GM12878 (cell line): Measurements from ENCODE around the gene KDM1B. TPM values are rescaled to one million over a fixed set of nuclear protein-coding genes. Genes with fewer than 3 reads are reported as not detected.

ENCODE experiments used
- ATAC-seq: fragments of 200-7000 bp; cut with Tn5 transposase; 3 replicates; pipeline ENCODE4 v1.9.1; 2020; ENCODE audit warnings: mild to moderate bottlenecking, moderate library complexity
- BruUV-seq: library from RNA; stranded (reverse); fragments of 400-500 nt; replicated peaks from 2 replicates; lab custom pipeline; 2021; lab: Mats Ljungman, UMichigan
- CTCF ChIA-PET: fragments of 300-600 bp; sonication (Branson Sonifier 250); formaldehyde crosslinking; extraction: SDS; loops from one replicate; lab custom pipeline; 2021; ENCODE audit warnings: inconsistent platforms; lab: Yijun Ruan, JAX
- POLR2A ChIA-PET: fragments of 350-600 bp; formaldehyde crosslinking; extraction: SDS; loops from one replicate; lab custom pipeline; 2021; ENCODE audit warnings: inconsistent platforms; lab: Charles Lee
- RAD21 ChIA-PET: fragments of 300-600 bp; sonication (Branson Sonifier 250); formaldehyde crosslinking; loops from one replicate; lab custom pipeline; 2023; ENCODE audit warnings: antibody characterized with exemption; ENCODE audit not compliant: unreplicated experiment; lab: Charles Lee
- SMC1A ChIA-PET: fragments of 300-600 bp; sonication (Branson Sonifier 250); formaldehyde crosslinking; loops from one replicate; lab custom pipeline; 2023; ENCODE audit not compliant: unreplicated experiment, uncharacterized antibody; lab: Charles Lee
- DNase-seq: peaks from one replicate; pipeline ENCODE4 v3.0.0-alpha.2; 2011; ENCODE audit warnings: low read depth, low spot score
- FAIRE-seq: peaks from 3 replicates; lab custom pipeline; 2011; peaks lifted over from hg19 to GRCh38; lab: Jason Lieb, UNC
- H2AFZ ChIP-seq: 2 replicates; pipeline ENCODE4 v1.6.0; 2011; ENCODE audit warnings: low read depth, low read length, control low read depth; ENCODE audit not compliant: control insufficient read depth
- H3K27ac ChIP-seq: 2 replicates; pipeline ENCODE4 v1.5.1; 2011; ENCODE audit warnings: control low read depth; ENCODE audit not compliant: control insufficient read depth, insufficient read depth
- H3K27me3 ChIP-seq, 2 experiments: replicated peaks in 1 of 2; 2 replicates each; pipeline versions ENCODE4 v1.6.0 to v1.6.1; 2011; ENCODE audit warnings: low read length in 1 of 2; ENCODE audit not compliant: control insufficient read depth in 2 of 2, insufficient read depth in 2 of 2
- H3K36me3 ChIP-seq, 2 experiments: 2 replicates each; pipeline ENCODE4 v1.5.1; 2011; ENCODE audit warnings: low read length in 1 of 2; ENCODE audit not compliant: control insufficient read depth in 2 of 2, insufficient read depth in 2 of 2
- H3K4me1 ChIP-seq: 2 replicates; pipeline ENCODE4 v1.6.1; 2011; ENCODE audit warnings: mild to moderate bottlenecking, low read length, moderate library complexity, mixed read lengths; ENCODE audit not compliant: control insufficient read depth, insufficient read depth
- H3K4me2 ChIP-seq: 2 replicates; pipeline ENCODE4 v1.6.0; 2011; ENCODE audit warnings: control low read depth; ENCODE audit not compliant: control insufficient read depth, insufficient read depth
- H3K4me3 ChIP-seq: fragments of 200-600 bp; sonication (generic); 2 replicates; pipeline ENCODE4 v1.5.1; 2016
- H3K79me2 ChIP-seq: 2 replicates; pipeline ENCODE4 v1.6.0; 2011; ENCODE audit warnings: low read length; ENCODE audit not compliant: control insufficient read depth, insufficient read depth
- H3K9ac ChIP-seq: 2 replicates; pipeline ENCODE4 v1.8.0; 2011; ENCODE audit warnings: low read length, control low read depth, mixed read lengths; ENCODE audit not compliant: control insufficient read depth, insufficient read depth
- H3K9me3 ChIP-seq: replicated peaks from 3 replicates; pipeline ENCODE4 v1.5.1; 2011; ENCODE audit warnings: mild to moderate bottlenecking, low read length; ENCODE audit not compliant: control insufficient read depth, insufficient read depth
- H4K20me1 ChIP-seq: 2 replicates; pipeline ENCODE4 v1.6.0; 2011; ENCODE audit not compliant: control insufficient read depth, insufficient read depth
- TARDBP ChIP-seq: IDR thresholded peaks from 2 replicates; pipeline ENCODE4 v1.6.1; 2016; ENCODE audit warnings: borderline replicate concordance
- WGBS: methylation state at CpG from one replicate; pipeline ENCODE4 v1.1.6; 2016; ENCODE audit warnings: low lambda C conversion rate; ENCODE audit not compliant: insufficient replicate concordance, insufficient coverage; ENCODE audit errors: missing lambda C conversion rate; 5-methylcytosine and 5-hydroxymethylcytosine counted together
- in situ Hi-C: fragments of 300-500 bp; cut with MboI; formaldehyde crosslinking; loops from 9 replicates; pipeline ENCODE4 v1.14.3; 2018; ENCODE audit warnings: mixed read lengths
- intact Hi-C: fragments of 100-400 bp; cut with micrococcal nuclease; formaldehyde crosslinking; loops from one replicate; pipeline ENCODE4 v1.14.2; 2022; ENCODE audit not compliant: unreplicated experiment
- polyA plus RNA-seq, 11 experiments: library from polyadenylated mRNA; depleted of rRNA in 4 of 11; unstranded in 6 of 11; stranded (reverse) in 5 of 11; fragments of >200 nt; fragmentation: Nextera tagmentation in 4 of 11; fragmentation: Illumina TruSeq in 1 of 11; extraction: Ambion mirVana in 4 of 11; extraction: Trizol in 1 of 11; gene quantifications; 1 replicate in 1 of 11; 2 replicates in 10 of 11; pipeline versions ENCODE4 v1.2.1 to v1.2.3, GENCODE V29; 2011 to 2016; ENCODE audit warnings: inconsistent platforms in 2 of 11, missing spikeins in 2 of 11, low read depth in 1 of 11
- total RNA-seq, 4 experiments: library from RNA; depleted of rRNA in 3 of 4; stranded (reverse); fragments of >200 nt in 3 of 4; fragmentation: Illumina TruSeq in 1 of 4; extraction: Trizol in 1 of 4; gene quantifications; 2 replicates each; pipeline versions ENCODE4 v1.2.1 to v1.2.3, GENCODE V29; 2013 to 2021
- TF ChIP-seq, protein P1 (sequence below): IDR thresholded peaks from 2 replicates; pipeline ENCODE4 v1.6.1; 2012; ENCODE audit warnings: improper control_type of control experiment, low read depth, low read length; ENCODE audit not compliant: insufficient replicate concordance

KDM1B gene
- total and polyA plus RNA-seq, 10 of the 15 experiments (the other 5 are each of a cell fraction or from before 2014, with no cell fraction given): 1.7 to 22.5 (median 13.9) TPM

GRCh38 chr6:18160911-18161310 is 5.7 kb downstream of the KDM1B start:
- ChIA-PET CTCF (interaction anchor here (0.6 kb wide), 1 partner anchor 68 kb away, joined by 3 read pairs; no protein-coding TSS in a partner anchor), RAD21 (interaction anchor here (0.9 kb wide), 1 partner anchor 8 kb away, joined by 3 read pairs; no protein-coding TSS in a partner anchor), POLR2A (no interaction called here), SMC1A (no interaction called here)
- no peaks in the 10 kb centered on the region; the same call in 1 of the 2 replicates for H3K4me1 ChIP-seq
- TF ChIP-seq TARDBP: no peak
- TF ChIP-seq, protein P1, sequence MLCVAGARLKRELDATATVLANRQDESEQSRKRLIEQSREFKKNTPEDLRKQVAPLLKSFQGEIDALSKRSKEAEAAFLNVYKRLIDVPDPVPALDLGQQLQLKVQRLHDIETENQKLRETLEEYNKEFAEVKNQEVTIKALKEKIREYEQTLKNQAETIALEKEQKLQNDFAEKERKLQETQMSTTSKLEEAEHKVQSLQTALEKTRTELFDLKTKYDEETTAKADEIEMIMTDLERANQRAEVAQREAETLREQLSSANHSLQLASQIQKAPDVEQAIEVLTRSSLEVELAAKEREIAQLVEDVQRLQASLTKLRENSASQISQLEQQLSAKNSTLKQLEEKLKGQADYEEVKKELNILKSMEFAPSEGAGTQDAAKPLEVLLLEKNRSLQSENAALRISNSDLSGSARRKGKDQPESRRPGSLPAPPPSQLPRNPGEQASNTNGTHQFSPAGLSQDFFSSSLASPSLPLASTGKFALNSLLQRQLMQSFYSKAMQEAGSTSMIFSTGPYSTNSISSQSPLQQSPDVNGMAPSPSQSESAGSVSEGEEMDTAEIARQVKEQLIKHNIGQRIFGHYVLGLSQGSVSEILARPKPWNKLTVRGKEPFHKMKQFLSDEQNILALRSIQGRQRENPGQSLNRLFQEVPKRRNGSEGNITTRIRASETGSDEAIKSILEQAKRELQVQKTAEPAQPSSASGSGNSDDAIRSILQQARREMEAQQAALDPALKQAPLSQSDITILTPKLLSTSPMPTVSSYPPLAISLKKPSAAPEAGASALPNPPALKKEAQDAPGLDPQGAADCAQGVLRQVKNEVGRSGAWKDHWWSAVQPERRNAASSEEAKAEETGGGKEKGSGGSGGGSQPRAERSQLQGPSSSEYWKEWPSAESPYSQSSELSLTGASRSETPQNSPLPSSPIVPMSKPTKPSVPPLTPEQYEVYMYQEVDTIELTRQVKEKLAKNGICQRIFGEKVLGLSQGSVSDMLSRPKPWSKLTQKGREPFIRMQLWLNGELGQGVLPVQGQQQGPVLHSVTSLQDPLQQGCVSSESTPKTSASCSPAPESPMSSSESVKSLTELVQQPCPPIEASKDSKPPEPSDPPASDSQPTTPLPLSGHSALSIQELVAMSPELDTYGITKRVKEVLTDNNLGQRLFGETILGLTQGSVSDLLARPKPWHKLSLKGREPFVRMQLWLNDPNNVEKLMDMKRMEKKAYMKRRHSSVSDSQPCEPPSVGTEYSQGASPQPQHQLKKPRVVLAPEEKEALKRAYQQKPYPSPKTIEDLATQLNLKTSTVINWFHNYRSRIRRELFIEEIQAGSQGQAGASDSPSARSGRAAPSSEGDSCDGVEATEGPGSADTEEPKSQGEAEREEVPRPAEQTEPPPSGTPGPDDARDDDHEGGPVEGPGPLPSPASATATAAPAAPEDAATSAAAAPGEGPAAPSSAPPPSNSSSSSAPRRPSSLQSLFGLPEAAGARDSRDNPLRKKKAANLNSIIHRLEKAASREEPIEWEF: no peak
- no peaks in the 10 kb centered on the region for H3K27me3 ChIP-seq
- no peaks in the 10 kb centered on the region for H3K79me2 ChIP-seq
- no peak for FAIRE-seq
- H3K4me2 ChIP-seq: no peak overlapping the region
- in situ Hi-C loops (no loop called here), intact Hi-C loops (no loop called here)
- H3K9ac ChIP-seq: no peak overlapping the region
- no peaks in the 10 kb centered on the region for H3K9me3 ChIP-seq
- H3K4me3 ChIP-seq: no peak overlapping the region
- peaks cover 0 to 10% of the 10 kb centered on the region in 2 experiments; a peak in 2 of 4 replicates for H3K36me3 ChIP-seq
- DNase-seq: no peak
- H4K20me1 ChIP-seq: no peaks in the 10 kb centered on the region
- ATAC-seq: no peak
- no peak overlapping the region for H2AFZ ChIP-seq
- no TSS peak for BruUV-seq
- H3K27ac ChIP-seq: no peak overlapping the region
- WGBS: 64% methylated on average over 1 of the region's 1 CpG
